ENCODE results near the gene LYSMD2. TPM values are rescaled to one million over a fixed set of nuclear protein-coding genes. Genes with fewer than 3 reads are reported as not detected.

The LYSMD2 gene, protein sequence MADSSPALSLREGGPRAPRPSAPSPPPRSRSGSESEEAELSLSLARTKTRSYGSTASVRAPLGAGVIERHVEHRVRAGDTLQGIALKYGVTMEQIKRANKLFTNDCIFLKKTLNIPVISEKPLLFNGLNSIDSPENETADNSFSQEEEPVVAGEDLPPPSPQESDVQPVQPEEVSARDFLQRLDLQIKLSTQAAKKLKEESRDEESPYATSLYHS
- 4.8 and 5.4 TPM in 2 replicates for total RNA-seq

DNA sequence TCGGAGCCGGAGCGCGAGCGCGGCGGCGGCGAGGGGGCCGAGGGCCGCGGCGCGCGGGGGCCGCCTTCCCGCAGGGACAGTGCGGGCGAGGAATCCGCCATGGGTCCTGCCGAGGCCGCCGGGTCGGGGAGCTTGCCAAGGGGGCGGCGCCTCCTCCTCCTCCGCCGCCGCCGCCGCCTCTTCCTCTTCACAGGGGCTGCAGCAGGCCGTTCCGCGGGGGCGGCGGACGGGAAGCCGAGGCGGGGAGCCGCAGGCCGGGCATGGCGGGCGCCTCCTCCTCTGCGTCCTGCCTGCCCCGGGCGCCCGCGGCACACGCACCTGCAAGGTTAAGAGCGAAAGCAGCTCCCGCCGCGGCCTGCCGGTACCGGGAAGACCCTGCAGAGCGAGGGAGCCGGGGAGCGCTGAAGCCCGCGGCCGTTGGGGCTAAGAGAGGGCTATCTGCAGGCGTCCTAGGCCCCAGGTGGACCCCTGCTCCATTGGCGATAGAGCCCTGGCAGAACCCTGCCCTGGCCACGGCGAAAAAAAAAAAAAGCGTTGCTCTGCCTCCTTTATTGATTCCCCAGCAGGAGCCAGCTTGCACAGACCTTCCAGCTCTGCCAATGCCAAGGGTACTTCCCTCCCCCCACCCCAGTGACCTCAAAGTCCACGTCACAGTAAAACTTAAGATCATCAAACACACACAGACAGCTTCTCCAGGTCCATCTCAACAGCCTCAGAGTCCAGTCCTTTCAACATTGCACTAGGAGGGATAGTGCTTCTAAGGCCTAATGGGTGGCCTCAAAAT is at the start of gene LYSMD2:
Gene LYSMD2 (minus strand): TSS at position 134 of the 784 bp plus-strand sequence. CDS start 33 bp downstream, at position 101.

GRCh38 chr15:51750792-51751696 is 13.6 kb upstream of the LYSMD2 start, which contains the start of gene TMOD2:
TMOD2 (plus strand) TSS chr15:51751597; CDS start chr15:51766442, 14,845 bp downstream.

DNA sequence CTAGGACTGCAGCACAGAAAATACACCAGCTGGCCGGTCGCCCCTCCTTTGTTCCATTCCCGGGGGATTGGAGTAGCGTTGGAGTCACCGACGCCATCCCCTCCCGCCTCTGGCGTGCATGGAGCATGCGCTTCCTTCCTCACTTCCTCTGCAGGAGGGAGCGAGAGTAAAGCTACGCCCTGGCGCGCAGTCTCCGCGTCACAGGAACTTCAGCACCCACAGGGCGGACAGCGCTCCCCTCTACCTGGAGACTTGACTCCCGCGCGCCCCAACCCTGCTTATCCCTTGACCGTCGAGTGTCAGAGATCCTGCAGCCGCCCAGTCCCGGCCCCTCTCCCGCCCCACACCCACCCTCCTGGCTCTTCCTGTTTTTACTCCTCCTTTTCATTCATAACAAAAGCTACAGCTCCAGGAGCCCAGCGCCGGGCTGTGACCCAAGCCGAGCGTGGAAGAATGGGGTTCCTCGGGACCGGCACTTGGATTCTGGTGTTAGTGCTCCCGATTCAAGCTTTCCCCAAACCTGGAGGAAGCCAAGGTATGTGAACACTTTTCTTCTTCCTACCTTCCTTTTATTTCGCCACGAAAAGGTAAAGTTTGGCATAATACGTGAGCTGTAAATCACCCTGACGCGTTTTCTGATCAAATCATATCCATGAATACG is 56.0 kb downstream of the LYSMD2 start, which contains the start of gene SCG3:
Gene SCG3 (plus strand): TSS at position 201 of the 661 bp plus-strand sequence. CDS start 253 bp downstream, at position 454.

Other genes starting within 250 kb of the LYSMD2 start
- gene DMXL2, start 114.9 kb downstream of the LYSMD2 start, total RNA-seq: 8.2 and 9.8 TPM in 2 replicates
- gene SCG3, start 56.2 kb downstream of the LYSMD2 start, total RNA-seq: not detected in 2 replicates
- 3.4 and 3.5 TPM in 2 replicates for gene TMOD2, start 13.9 kb upstream of the LYSMD2 start, total RNA-seq
- 19.9 and 23.7 TPM in 2 replicates for gene TMOD3, start 92.0 kb upstream of the LYSMD2 start, total RNA-seq
- 12.5 and 17.5 TPM in 2 replicates for gene LEO1, start 234.1 kb upstream of the LYSMD2 start, total RNA-seq